Vagina (tissue), 2 donors: ENCODE data around the gene OR10H5.

ENCODE experiments used
- POLR2A ChIP-seq, 2 donors: fragments of 450-650 bp; IDR thresholded peaks; one replicate each; pipeline ENCODE4 v1.6.1; 2017; ENCODE audit warnings: antibody characterized with exemption in 2 of 2, mild to moderate bottlenecking in 2 of 2, moderate library complexity in 2 of 2
- POLR2AphosphoS5 ChIP-seq, 2 donors: sonication (generic); formaldehyde crosslinking; IDR thresholded peaks; one replicate each; pipeline ENCODE4 v1.9.0; 2017; ENCODE audit warnings: antibody characterized with exemption in 2 of 2, mild to moderate bottlenecking in 2 of 2, low read depth in 1 of 2; ENCODE audit not compliant: insufficient read depth in 1 of 2
- TF ChIP-seq, protein P1 (sequence below), 3 experiments: fragments of 450-650 bp in 2 of 3; fragments of 200-600 bp in 1 of 3; sonication (generic) in 1 of 3; IDR thresholded peaks; one replicate each; pipeline ENCODE4 v1.5.1; 2017 to 2019; ENCODE audit warnings: antibody characterized with exemption in 3 of 3, mild to moderate bottlenecking in 2 of 3, moderate library complexity in 2 of 3

DNA sequence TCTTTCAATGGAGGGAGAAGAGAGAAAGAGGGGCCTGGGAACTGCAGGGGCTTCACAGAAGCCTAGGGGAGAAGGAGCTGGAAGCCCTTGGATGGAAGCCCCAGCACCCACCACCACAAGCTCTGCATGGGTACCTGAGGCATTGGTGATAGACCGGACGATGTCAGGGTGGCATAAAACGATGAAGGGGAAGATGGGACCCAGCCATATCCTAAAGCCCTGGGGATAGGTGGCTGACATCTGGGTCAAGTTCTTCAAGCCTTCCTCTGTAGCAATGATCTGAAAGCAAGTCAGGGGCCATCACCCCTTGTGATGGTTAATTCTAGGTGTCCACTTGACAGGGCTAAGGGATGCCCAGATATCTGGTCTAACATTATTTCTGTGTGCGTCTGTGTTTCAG is 11.2 kb upstream of the OR10H5 start:
- no peak for TF ChIP-seq POLR2A (IDR thresholded peaks at IDR 0.05)
- TF ChIP-seq, protein P1, sequence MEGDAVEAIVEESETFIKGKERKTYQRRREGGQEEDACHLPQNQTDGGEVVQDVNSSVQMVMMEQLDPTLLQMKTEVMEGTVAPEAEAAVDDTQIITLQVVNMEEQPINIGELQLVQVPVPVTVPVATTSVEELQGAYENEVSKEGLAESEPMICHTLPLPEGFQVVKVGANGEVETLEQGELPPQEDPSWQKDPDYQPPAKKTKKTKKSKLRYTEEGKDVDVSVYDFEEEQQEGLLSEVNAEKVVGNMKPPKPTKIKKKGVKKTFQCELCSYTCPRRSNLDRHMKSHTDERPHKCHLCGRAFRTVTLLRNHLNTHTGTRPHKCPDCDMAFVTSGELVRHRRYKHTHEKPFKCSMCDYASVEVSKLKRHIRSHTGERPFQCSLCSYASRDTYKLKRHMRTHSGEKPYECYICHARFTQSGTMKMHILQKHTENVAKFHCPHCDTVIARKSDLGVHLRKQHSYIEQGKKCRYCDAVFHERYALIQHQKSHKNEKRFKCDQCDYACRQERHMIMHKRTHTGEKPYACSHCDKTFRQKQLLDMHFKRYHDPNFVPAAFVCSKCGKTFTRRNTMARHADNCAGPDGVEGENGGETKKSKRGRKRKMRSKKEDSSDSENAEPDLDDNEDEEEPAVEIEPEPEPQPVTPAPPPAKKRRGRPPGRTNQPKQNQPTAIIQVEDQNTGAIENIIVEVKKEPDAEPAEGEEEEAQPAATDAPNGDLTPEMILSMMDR (IDR thresholded peaks at IDR 0.05) = no peak
- TF ChIP-seq POLR2AphosphoS5 (IDR thresholded peaks at IDR 0.05; ENCODE audit: insufficient read depth in 1 of 2, low read depth in 1 of 2) = no peak
